OCI-M2 (cell line): ENCODE results near the gene SLC43A3.
A peak's percentile ranks its signal among the peaks of the same experiment; 100 is the strongest.
"Not testable (repeated sequence)": the region's sequence is repeated elsewhere in the genome, so short reads cannot be mapped to it uniquely, and the experiment has no call there.

Source experiments
- DNase-seq: peaks from one replicate; lab custom pipeline; 2025; ENCODE audit not compliant: unreplicated experiment; lab: John Stamatoyannopoulos, UW

SLC43A3 gene

DNA sequence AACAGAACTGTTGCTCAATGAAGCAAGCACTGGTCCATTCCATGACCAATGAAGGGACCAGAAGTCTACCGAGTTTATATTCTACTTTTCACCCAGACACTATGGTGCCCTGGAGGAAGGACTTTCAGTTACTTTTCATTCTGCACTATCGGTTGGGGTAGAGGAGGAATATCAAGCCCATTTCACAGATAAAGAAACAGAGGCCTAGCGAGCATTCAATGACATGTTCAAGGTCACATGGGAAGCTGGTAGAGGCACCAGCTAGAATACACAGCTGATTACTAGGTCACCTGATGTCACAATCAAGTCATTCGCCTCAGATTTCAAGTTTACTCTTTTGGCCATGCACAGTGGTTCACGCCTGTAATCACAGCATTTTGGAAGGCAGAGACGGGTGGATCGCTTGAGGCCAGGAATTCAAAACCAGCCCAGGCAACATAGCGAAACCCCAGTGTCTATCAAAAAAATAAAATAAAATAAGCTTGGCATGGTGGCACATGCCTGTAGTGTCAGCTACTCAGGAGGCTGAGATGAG lies 18.9 kb downstream of the SLC43A3 start:
- no peak for DNase-seq

DNA sequence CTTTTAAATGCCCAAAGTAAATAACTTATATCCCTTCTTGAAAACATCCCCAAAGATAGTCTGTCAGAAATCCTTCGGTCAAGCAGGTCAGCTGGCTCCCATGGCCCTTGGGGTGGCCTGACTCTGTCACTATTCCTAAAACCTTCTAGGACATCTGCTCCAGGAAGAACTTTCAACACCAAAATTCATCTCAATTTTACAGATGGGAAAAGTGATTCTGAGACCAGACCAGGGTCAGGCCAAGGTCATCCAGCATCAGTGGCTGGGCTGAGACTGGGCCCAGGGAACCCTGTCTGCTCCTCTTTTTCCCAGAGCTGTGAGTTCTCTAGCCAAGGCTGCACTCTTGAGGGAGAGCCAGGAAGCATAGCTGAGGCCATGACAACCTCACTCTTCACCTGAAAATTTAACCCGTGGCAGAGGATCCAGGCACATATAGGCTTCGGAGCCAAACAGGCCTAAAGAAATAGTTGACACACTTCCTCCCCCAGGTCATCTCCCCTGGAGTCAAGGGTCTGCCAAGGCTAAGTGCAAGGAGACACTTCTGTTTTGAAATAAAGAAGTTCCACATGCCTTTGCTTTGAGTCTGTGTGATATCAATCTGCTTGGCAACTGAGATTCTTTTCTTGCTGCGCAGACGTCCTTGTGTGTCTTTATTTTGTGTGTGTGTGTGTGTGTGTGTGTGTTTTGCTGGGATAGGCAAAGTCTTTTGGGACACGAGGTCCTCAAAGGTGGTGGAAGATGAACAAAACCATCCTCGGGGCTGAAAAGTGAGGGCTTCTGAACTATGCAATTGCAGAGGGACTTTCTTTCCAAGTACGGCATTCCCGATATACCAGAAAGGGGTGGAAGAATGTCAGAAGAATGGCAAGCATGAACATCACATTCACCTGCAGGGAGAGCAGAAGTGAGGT lies 19.7 kb downstream of the SLC43A3 start:
- DNase-seq, result no peak

DNA sequence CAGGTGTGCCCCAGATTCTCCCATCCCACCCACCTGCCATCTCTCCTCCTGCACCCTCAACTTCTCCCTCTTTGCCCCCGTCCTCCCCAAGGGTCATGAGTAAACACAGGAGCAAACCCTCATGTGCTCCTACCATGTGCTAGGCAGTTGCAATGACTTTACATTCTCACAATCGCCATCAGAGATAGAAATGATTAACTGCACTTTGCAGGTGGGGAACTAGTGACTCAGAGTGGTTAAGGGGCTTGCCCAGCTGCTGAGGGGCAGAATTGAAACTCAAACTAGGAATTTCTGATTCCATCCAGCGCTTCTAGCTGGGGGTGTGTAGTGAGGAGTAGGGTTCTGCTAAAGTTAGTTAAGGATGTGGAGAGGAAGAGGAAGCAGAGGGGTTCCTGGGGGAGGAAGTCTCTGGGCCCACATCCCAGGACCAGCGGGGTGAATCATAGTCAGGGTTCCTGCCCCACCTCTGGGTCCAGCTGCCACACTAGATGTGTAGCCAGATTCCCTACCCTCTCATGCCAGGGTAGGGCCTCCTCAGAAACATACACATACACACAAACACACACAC lies 20.5 kb downstream of the SLC43A3 start:
- no peak for DNase-seq

DNA sequence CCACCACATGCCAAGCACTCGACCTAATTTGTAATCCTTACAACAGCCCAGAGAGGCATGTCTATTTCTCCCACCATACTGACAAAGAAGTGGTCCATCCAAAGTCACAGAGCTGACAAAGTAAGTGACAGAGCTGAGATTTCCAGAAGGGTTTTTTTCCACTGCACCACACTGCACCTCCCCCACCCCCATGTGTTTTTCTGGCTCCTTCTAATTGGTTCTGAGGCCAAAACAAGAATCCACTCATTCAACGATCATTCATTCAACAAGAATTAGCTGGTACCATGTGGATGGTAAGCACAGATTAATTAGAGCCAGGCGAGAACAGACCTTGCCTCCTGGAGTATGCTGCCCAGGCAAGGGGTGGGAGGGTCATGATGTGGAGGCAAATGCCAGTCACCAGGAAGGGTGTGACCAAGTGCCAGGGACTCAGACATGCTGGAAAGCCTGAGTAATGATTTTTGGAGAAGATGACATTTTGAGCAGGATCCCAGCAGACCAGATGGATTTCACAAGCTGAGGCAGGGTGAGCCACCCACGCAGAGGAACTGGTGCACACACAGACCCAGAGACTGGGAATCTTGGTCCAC lies 21.6 kb downstream of the SLC43A3 start:
- DNase-seq, result no peak

DNA sequence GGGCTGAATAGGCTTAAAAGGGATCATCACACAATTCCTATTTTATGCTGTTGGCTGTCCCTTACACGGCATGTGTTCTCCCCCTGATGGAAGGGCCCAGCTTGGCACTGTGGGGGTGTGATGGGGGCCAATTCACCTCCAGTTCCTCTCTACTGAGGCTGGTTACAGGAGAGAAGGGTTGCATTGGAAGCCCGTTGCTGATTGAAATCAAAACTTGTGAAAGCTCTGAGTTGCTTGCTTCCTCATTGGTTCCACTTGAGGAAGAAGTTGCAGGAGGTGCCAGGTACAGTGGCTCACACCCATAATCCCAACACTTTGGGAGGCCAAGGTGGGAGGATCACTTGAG lies 23.1 kb downstream of the SLC43A3 start:
- DNase-seq, result no peak

DNA sequence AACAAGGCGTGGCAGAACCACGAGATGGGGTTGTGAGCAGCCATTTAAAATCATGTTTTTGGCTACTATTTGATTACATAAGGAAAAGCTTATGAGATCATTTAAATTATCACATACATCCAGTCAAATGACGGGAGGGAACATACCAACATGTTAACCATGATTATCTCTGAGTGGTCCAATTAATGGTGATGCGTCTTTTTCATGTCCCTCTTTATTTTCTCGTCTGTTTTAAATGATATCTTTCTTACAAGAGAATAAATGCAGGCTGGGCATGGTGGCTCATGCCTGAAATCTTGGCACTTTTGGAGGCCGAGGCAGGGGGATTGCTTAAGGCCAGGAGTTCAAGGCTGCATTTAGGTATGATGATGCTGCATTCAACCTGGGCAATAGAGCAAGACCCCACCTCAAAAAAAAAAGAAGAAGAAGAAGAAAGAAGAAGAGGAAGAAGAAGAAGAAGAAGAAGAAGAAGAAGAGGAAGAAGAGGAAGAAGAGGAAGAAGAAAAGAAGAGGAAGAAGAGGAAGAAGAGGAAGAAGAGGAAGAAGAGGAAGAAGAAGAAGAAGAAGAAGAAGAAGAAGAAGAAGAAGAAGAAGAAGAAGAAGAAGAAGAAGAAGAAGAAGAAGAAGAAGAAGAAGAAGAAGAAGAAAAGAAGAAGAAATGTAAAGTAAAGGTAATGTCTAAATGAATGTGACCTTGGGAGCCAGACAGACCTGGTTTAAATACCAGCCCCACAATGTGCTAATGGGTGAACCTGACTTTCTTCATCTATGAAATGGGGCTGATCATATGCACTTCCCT lies 23.7 kb downstream of the SLC43A3 start:
- not testable (repeated sequence) for DNase-seq

DNA sequence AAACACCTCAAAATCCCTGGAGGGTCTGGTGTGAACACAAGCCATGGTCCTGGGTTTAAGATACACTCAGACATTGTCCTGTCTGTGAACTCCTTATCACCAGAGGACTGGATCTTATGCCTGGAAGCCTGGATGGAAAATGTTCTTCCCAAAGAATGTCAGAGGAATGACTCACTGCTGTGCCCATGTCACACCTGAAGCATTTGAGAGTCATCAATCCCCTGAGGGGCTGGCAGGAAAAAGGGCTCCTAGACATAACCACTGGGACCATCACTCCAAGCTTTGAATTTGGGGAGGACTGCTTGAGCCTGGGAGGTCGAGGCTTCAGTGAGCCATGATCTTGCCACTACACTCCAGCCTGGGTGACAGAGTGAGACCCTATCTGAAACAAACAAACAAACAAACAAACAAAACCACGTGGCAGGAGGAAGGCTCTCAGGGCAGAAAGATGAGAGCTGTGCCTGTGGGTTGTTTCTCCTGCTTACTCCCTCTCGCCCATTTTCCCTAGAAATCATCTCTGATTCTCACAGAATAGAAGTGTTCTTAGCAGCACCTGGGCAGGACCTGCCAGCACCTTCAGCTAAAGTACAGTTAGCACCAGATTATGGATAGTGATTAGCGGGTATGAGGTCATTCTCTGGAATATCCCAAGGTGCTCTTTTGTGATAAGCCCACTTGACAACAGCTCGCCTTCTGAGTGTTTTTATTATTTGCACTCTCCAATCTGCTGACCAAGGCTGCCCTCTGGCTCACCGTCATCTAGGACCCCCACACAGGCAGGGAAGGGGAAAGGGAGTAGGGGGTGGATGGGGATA lies 24.5 kb downstream of the SLC43A3 start:
- no peak for DNase-seq

DNA sequence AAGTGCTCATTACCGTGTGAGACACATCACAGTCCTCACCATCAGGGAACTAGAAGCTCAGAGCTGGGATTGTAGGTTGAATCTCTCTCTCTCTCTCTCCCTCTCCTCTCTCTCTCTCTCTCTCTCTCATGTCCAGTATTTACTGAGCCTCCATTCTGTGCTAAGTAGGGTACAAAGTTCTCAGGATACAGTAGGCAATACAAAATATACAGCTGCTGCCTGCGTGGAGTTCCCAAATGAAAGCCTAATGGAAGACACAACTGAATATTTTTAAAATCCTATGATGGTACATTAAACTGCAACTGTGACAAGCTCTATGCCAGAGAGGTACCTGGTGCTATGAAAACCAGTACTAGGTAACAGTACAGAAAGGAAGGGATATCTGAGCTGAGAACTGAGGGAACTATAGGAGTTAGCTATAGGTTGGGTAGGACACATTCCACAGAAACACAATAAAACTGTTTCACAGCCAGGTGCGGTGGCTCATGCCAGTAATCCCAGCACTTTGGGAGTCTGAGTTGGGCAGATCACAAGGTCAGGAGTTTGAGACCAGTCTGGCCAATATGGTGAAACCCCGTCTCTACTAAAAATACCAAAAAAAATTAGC lies 26.8 kb downstream of the SLC43A3 start:
- no peak for DNase-seq

DNA sequence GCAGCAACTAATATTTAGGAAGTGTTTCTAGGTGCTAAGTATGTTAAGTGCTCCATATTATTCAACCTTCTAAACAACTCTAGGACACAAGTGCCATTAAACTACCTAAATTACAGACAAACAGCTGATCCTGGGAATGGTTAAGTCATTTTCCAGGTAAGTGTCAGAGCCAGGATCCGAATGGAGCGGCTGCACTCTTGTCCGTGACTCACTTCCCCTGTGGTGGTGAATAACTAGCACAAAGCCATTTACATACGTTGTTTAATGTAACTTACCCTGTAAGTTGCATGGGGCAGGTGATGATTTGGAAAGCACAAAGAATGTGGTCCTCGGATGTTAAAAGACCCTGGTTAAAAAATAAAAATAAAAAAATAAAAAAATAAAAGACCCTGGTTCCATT lies 27.7 kb downstream of the SLC43A3 start:
- DNase-seq, result no peak

DNA sequence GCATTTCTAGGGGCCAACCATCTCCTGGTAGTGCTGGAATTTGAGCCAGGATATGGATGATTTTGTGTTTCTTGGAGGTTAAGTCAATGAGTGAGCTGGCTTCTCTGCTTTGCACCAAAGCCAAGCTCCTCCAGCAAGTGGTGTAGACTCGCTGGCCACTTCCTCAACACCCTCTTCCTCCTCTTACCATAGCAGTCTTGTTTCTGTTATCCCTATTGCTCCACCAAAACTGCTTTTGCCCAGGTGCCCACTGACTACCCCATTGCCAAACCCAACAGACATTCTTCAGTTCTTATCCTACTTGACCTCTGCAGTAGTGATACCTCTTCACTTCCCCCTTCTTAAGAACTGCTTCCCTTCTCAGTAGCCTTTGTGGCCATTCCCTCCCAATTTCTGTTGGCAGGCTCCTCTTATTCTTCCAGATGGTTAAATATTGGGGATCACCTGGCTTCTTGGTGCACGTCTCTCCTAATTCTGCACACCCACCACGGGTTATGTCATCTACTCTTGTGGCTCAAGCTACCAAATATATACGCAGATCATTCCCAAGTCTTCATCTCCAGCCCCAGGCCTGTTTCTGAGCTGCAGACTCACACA lies 29.4 kb downstream of the SLC43A3 start:
- no peak for DNase-seq

DNA sequence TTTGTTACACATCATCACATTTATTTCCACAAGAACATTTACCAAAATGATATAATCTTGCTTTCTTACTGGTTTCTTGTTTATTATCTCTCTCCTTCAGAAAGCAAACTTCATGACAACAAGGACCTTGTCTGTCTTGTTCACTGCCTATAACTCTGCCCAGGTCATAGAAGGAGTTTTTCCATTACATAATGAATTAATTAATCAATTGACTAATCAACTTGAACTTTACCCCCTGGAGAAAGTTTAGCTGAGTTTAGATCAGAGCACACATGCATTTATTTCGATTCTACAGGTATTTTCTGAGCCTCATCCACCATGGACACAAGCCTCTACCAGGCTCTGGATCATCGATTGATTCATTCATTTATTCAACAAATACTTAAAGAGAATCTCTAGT lies 30.2 kb downstream of the SLC43A3 start:
- DNase-seq, result no peak

DNA sequence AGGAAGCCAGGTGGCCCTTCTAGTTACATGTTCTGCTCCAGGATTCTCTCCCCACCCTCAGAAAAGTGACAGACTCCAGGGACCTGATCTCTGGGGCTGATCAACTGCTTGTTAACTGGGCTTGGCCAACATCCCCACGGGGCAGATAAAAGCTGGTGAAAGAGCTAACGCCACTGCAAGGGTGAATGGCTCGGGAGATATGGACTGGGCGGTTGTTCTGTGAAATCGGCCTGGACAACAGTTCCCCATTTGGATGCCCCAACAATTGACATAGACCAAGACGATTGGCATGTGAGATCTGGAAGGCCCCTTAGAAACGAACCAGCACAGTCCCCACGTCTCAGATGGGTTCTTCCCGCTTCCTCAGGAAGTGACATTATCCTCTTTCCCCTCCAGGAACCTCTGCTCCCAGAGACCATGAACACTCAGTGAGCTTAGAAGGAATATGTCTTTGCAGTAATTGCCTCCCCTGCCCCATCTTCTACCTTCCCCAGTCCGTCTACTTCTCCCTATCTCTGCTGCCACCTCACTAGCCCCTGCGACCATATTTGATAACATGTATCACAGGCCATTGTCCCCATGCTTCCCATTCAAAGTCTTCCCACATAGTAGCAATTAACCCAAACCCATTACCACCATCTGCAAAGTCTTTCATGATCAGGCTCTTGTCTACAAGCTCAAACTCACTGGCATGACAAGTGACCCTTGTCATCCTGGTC lies 30.9 kb downstream of the SLC43A3 start:
- DNase-seq, result peak; percentile 68

DNA sequence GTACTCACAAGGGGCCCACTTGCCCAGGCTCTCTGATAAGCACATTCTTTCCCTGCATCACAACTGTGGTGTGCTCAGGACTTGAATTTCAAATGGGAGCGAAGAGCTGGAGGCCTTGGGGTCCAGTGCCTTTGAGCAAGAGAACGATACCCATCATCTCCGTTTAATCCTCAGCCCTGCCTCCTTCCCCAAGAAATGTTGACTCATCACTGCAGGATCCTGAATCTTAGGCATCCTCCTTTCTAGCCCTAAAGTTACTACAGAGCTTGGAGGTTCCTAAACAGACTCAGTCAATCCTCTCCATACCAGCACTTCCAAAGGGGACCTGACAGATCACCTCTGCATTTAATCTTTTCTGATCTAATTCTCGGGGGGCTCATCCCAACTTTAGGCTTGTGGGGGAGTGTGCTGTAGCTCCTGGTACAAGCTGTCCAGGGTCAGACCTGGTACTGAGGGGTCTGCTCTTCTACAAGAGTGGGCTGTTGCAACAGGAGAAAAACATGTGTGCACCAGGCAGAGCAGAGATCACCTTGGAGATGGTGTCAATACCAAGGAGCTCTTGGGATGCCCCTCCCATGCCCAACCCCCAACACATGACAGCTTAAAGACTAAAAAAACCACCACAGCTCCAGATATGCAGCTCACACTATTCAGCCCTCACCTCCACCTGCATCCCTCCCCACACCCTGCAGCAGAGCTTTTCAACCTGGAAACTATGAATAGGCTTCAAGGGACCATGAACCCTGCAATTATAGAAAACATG lies 32.5 kb downstream of the SLC43A3 start:
- no peak for DNase-seq

DNA sequence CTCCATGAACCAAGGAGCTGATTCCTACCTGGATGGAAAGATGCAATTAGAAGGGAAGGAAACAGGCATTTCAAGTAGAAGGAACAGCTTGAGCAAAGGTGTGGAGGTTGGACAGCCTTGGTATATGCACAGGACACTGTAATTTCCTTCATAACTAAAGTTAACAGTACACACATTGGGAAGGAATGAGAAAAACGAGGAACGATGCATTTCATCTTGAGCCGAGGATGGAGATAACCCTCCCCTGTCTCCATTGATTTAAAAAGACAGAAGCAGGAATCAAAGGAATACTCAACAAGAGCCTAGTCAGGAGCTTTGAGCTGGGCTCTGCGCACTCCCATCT lies 34.2 kb downstream of the SLC43A3 start:
- DNase-seq, result no peak

DNA sequence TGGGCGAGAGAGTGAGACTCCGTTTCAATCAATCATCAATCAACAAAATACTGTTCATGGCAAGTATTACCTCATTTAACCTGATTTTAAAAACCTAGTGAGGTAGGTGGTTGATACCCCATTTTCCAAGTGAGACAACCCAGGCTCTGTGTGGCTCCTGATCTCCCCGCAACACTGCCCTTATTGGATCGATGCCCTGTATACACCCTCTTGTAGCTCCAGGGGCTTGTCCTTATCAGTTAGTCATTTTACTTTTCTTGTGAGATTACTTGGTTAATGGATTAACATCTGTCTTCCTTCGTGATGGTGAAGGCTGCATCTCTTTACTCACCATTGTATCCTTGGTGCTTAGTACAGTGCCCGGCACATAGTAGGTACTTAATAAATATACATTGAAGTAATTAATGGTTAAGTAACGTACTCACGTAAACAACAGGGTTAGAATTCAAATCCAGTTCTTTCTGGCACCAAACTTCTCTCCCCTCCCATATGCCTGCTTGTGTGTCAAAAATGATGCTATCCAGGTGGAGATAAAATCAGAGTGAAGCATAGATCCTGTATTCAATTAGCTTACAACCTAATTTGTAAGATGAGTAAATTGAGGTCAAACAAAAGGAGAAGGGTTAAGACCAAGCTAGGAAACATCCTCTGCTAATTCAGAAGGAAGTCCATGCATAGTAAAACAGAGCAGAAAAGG lies 34.7 kb downstream of the SLC43A3 start:
- DNase-seq, result no peak

DNA sequence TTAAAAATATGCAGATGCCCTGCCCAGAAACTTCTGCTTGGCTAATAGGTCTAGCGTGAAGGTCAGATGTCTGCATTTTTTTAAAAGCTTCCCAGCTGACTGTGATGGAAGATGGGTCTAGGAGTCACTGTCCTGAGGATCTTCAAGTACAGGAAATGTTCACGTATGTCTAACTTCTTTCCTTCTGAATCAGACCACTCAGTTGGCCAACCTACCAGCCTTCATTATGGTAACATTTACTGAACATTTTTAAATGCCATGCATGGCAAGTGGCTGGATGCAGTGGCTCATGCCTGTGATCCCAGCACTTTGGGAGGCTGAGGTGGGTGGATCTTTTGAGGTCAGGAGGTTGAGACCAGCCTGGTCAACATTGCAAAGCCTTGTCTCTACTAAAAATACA lies 35.4 kb downstream of the SLC43A3 start:
- DNase-seq, result no peak

DNA sequence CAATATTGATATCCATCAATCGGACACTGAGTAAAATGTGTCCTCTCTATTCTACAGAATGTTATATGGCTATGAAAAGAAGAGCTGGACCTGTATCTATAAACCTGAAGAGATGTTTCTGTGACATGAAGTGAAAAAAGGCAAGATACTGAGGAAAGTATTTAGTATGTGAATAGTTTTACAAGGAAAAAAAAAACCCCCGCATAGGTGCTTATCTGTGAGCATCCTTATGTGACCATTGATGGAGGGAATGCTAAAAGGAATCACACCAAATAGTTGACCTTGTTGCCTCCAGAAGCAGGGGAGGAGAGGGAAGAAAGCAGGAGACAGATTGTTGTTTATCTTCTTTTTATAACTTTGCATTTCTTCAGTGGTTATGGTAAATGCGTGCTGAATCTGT lies 35.8 kb downstream of the SLC43A3 start:
- DNase-seq, result no peak

DNA sequence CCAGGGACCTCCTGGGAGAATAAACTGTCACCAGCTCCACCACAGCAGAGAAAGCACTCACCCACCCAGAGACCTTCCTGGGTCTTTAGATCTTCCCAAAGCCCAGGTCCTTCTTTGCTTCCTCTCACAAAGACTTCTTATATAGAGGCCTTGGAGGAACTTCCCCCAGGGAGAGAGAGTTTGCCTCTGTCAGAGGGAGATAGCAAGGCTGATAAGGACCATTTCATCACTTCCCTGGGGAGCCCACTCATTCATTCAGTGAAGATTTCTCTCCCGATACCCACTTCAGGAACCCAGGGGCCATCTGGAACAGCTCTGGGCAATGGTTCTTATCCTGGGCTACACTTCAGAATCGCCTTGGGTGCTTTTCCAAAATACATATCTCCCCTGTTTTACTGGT lies 36.4 kb downstream of the SLC43A3 start, which contains the start of gene PRG2:
Gene PRG2, minus strand, starts transcription at position 116 of the 400 bp plus-strand sequence. CDS start 706 bp downstream, outside the sequence.
- no peak for DNase-seq
